ENCODE data around the gene AKR1B1.

The AKR1B1 gene

DNA sequence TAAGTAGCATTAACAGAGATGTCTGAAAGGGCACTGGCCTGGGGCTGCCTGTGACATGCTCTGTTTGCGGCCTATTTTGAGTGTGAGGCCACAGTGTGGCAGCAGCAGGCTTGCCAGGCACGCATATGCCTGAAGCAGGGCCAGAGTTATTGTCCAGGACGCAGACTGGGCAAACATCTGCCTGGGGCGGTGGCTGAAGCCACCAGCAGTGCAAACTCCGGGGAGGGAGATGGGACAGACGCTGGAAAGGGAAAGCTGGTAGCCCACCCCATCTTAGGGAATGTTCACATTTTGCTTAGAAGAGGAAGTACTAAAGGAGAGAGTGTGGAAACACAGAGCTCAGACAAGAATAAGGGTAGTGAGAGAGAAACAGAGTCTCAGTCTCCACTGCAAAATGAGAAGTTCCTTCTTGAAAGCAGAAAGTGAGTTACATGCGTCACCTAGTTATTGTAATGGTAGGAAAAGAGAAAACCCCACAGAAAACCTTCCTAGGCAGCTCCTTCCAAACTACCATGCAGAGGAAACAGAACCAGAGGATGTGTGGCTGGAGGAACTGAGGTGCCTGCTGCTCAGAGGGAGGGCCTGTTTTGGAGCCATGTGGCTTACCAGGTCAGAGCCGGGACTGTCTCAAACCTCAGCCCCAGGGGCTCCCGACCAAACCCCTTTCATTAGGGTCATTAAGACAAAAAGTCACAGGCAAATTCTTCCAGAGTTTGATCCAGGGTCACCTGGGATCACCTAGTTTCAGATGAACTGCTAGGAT lies 14.5 kb downstream of the AKR1B1 start:
- DNase-seq (ENCODE audit: low read depth in 3 of 3): no peak

DNA sequence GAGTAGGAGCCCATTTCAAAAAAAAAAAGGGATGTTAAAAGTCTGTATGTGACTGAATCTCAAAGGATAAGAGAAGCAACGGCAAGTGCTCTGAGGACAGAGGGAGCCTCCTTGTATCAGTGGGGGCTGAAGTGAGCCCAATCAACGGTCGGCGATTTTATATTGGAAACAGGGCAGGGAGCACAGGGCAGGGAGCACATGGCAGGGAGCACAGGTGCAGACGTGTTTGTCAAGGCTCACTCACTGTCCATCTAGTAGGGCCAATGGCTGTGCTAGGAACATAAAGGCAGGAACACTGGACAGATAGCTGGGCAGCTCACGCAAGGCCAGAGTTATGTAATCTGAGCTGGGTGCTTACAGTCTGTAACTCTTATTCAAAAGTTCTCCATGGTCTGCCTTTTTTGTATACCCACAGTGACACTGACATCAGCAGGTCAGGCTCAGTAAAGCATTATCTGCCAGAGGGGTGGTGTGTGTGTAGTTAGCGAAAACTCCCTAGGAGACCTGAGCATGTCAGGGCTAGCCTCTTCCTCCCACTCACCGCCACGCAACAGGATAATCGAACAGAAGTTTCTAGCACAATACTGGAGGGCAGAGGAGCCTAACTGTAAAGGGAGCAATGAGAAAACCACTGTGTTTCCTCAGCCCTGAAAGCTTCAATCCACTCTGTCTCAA lies 15.4 kb downstream of the AKR1B1 start:
- DNase-seq (ENCODE audit: low read depth in 3 of 3): no peak

DNA sequence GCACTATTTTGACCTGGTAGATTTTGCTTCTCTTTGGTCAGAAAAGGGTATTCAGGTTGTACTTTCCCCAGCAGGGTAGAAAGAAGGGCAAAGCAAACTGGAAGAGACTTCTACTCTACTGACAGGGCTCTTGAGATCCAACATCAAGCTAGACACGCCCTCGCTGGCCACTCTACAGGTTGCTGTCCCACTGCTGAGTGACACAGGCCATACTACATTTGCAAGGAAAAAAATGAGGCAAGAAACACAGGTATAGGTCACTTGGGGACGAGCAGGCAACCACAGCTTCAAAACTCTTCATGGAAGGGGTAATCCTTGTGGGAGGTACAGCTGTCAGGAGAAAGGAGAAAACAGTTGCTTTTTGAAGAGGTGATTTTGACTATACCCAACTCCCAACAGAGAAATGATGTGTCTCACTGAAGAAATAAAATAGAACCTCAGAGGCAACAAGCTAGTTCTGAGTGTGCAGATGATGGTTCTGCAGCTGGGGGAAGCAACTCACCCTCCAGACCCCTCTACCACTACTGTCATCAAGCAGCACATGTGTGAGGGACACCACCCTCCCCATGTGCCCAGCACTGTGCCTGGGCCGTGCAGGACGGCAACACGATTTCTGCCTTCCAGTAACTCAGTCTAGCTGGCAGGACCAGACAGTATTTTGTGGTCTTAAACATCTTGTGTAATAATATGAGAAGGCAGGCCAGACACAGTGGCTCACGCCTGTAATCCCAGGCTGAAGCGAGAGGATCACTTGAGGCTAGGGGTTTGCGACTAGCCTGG lies 16.3 kb downstream of the AKR1B1 start:
- DNase-seq (ENCODE audit: low read depth in 3 of 3): no peak

DNA sequence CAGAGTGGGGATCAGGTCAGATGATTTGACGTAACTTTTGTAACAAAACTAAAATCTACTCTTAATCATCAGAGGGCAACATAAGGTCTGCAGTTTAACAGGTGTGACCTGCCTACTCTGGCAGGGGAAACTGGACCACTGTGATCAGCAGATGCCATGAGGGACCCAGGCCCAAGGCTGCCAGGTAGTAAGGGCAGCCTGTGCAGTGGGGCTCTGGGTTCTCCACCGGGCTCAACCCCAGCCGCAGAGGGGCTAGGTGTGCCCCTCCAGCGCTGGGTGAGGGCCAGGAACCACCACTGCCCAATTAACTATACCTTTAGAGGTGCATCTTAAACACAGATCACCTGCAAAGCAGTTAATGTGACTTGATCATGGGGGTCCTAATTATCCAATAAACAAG lies 17.6 kb downstream of the AKR1B1 start:
- no peak for DNase-seq (ENCODE audit: low read depth in 3 of 3)

DNA sequence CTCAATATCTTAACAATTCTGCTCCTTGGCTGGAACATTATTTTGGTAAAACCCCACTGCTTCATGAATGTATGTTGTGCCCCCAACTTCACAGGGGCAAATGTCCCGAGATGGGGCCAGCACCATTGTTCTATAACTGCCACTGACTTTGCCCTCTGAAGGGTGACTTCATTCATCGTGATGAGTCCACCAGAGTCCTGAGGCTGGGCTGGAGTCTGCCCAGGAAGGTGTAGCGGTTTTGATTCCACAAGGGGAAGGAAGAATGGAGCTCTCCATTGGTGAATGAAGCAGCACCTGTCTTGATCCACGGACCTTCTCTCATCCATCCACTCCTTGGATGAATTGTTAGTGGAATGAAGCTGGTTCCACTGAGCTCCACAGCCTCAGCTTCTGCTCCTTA lies 18.4 kb downstream of the AKR1B1 start:
- DNase-seq (ENCODE audit: low read depth in 3 of 3): no peak

DNA sequence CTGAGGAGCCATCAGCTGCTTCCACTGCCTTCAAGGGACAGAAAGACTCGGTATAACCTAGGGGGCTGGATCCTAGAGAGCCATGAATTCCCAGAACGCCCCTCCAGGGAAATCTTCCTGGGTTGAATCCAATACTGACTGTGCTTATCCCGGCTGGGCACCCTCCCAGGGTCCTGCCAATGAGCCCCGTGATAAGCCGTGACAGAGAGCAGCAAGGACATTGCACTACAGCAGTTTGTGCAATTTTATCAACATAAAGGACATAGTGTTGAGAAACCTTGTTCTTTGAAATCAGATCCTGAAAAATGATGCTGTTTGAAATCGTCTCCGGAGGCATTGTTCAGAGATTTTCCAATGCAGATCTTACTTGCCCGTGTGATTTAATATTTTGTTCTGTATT lies 18.8 kb downstream of the AKR1B1 start:
- DNase-seq (ENCODE audit: low read depth in 3 of 3): no peak

DNA sequence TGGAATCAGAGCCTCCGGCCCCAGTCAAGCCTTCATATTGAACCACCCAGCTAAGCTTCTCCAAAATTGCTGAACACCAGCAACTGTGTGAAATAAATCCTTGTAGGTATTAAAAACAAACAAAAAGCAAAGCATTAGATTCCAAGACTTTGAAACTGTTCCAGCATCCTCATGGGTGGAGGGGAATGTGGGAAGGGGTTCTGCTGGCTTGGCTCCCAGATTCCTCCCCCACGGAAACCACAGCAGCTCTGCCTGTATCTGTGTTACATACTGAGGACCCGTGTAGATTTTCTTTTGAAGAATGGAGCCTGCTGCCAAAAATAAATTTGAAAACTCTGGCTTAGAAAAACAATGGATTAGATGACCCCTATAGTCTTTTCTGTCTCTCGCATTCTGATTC lies 20.0 kb downstream of the AKR1B1 start:
- no peak for DNase-seq (ENCODE audit: low read depth in 3 of 3)

DNA sequence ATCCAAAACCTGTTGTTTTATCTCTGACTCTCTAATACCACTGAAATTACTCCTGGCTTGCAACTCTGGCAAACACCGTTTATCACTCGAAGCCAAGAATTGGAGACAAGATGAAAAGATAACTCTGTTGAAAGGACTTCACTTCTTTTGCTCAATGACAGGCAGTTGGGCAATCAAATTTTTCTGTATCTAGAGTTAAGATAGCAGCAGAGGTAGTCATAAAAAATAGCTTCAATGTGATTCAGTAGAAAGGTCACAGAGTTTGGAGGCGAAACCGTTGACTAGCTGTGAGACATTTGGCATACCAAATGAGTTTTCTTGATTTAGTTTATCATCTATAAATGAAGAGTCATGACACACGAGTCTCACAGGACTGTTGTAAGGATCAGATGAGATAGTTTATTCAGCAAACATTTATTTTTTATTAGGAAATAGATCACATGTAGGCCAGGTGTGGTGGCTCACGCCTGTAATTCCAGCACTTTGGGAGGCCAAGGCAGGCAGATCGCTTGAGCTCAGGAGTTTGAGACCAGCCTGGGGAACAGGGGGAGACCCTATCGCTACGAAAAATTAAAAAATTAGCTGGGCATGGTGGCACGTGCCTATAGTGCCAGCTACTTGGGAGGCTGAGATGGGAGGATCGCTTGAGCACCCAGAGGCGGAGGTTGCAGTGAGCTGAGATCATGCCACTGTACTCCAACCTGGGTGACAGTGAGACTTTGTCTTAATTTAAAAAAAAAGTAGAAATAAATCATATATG lies 23.6 kb downstream of the AKR1B1 start:
- DNase-seq (ENCODE audit: low read depth in 3 of 3): no peak

DNA sequence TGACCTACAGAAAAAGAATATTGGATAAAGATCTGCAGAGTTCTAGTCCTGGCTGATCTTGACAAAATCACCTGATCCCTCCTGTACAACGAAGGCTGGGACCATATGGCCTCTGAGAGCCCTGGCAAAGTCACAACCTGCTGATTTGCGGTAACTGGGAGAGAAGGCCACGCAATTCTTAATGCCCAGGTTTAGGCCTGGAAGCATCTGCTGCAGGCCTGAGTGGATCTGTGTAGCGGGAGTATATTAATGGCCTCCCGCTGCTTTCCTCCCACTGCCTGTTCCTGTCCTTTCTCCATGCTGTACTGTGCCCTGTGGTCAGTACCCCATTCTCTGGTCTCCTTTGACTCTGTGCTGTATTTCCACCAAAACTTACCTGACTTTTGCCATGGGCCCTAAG lies 24.2 kb downstream of the AKR1B1 start:
- DNase-seq (ENCODE audit: low read depth in 3 of 3): no peak

DNA sequence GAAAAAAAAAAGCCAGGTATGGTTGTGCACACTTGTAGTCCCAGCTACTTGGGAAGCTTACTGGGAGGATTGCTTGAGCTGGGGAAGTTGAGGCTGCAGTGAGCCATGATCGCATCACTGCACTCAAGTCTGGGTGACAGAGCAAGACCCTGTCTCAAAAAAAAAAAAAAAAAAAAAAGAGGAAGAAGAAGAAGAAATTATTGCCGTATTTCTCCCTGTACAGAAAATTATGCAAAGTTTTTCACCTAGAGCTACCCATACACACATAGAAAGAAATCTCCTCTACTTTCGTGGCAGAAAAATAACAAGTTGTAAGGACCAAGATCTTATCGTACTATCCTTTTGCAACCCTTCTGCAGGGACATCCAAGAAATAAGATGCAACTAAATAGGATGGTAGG lies 25.5 kb downstream of the AKR1B1 start:
- no peak for DNase-seq (ENCODE audit: low read depth in 3 of 3)

DNA sequence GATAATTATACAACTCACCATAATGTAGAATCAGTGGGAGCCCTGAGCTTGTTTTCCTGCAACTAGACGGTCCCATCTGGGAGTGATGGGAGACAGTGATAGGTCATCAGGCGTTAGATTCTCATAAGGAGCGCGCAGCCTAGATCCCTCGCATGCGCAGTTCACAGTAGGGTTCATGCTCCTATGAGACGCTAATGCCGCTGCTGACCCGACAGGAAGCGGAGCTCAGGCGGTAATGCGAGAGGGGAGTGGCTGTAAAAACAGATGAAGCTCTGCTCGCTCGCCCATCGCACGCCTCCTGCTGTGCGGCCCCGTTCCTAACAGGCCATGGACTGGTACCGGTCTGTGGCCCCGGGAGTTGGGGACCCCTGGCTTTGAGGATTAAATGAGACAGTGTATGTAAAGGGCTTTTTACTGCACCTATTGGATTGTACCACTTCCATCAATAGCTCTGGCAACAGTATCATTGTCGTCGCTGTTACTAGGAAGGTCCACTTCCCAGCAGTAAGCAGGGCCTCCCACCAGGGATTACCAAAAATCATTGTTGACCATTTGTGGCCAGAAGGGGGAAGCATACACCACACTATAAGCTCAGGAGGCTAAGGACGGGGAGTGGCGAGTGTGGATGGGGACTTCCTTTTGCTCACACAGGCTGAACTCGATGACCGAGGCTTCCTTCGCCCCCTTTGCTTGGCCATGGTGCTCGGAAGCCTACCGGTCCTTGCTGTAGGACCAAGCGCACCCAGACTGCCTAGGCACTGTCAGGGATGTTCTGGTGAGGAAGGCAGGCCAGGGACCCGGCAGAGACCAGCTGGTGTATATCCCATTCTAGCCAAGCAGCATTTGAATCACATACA lies 26.4 kb downstream of the AKR1B1 start:
- DNase-seq (ENCODE audit: low read depth in 3 of 3): peak; percentile 33 to 48 (median 34)

DNA sequence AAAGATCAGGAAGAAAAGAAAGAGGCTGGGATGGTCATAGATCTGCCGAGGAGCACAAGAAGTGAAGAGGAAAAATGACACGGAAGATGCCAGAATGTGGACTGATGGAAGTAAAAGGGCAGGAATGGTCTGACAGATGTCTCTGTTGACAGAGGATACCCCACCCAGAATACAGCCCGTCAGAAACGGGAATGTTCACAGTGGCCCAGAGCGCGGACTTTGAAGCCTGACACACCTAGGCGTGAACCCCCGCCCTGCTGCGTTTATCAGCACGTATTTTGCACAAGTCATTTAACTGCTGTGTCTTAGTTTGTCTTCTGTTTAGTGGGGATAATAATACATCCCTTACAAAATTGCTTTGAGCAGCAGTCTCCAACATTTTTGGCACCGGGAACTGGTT lies 27.1 kb downstream of the AKR1B1 start:
- no peak for DNase-seq (ENCODE audit: low read depth in 3 of 3)

DNA sequence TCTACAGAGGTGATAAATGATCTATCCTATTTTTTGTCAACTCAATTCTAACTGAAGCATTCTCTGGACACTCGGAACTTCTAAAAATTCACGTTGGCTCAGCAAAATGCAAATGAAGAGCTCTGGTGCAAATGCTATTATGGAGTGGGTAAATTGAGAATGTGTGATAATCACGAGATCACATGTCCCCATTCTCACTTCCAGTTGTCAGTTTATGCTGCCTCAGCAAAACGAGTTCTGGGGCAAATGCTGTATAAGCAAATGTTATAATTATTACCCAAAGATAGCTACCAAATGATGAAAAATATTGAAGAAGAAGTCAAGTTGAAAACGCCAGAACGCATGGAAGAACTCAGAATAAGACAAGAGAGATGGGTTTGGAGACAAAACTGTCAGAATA lies 29.4 kb downstream of the AKR1B1 start:
- DNase-seq (ENCODE audit: low read depth in 3 of 3): no peak

DNA sequence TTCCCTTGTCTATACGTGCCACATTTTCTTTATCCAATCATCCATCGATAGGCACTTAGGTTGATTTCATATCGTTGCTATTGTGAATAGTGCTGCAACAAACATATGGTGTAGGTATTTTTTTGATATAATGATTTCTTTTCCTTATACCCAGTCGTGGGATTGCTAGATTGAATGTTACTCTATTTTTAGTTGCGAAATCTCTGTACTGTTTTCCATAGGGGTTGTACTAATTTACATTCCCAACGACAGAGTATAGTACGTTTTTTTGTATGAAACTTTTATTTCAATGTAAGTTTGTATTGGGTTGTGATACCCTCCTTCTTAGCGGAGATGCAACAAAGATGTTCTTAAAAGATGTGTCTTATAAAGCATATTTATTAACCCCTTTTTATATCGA lies 30.0 kb downstream of the AKR1B1 start:
- no peak for DNase-seq (ENCODE audit: low read depth in 3 of 3)

DNA sequence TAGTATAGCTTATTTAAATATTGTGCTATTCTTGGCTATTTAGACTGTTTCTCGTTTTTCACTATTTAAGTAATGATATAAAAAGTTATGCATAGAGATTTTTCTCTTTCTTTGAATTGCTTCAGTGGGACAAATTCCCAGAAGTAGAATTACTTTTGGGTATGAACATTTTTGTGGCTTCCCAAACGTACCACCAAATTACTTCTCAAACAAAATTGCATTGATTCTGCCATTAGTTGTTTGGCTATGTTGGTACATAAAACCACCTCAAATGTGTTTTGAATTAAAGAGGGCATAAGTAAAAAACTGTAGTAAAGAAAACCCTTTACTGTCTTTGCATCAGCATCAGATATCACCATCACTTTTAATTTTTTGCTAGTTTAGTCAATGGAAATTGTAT lies 31.0 kb downstream of the AKR1B1 start:
- no peak for DNase-seq (ENCODE audit: low read depth in 3 of 3)

DNA sequence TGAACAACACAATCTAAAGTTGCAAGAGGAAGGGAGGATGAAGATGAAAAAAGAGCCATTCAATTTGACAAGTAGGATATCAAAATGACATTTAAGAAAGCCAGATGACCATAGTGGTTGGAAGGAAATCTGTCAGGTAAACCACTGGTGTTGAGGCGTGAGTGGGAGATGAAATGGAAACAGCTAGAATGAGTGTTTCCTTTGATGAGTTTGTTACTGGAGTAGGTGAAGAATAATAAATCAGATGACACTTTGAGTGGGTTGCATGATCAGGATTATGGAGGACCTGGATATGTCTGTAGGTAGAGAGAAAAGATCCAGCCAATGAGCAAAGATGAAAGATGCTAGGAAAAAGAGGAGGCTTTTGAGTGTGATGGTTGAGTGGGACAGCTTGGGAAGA lies 33.1 kb downstream of the AKR1B1 start:
- DNase-seq (ENCODE audit: low read depth in 3 of 3): no peak

DNA sequence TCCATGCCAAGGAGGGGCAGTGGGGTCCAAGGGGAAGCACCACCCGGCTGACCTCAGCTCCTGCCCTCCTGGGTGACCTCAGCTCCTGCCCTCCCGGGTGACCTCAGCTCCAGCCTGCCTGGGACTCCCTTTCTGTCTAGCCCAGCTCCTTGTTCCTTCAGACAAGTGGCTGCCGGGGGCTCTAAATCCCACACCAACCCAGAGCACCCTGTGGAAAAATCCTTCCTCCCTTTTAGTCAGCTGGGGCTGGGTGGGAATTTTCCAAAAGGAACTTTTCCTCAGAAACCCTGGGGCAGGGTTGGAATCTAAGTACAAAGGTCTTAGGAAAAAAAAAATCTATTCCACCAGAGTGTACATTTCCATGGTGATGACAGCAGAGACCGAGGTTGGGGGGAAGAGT lies 36.3 kb downstream of the AKR1B1 start:
- DNase-seq (ENCODE audit: low read depth in 3 of 3): no peak

DNA sequence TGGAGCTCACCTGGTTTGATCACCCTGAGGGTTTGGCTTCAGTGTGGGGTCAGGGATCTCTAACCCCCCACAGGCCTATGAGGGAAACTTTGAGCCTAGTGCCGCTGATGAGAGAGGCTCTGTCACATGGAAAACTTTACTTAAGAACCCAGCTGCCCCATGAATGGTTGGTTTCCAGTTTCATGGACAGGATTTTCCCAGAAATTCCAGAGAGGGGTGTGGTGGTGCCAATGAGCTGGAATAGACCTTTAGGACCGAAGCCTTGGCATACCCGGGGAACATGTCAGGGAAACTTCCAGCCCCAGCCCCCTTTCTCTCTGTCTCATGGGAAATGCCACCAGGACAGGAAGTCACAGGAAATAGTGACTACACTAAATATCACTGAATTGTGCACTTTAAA lies 36.9 kb downstream of the AKR1B1 start:
- no peak for DNase-seq (ENCODE audit: low read depth in 3 of 3)

DNA sequence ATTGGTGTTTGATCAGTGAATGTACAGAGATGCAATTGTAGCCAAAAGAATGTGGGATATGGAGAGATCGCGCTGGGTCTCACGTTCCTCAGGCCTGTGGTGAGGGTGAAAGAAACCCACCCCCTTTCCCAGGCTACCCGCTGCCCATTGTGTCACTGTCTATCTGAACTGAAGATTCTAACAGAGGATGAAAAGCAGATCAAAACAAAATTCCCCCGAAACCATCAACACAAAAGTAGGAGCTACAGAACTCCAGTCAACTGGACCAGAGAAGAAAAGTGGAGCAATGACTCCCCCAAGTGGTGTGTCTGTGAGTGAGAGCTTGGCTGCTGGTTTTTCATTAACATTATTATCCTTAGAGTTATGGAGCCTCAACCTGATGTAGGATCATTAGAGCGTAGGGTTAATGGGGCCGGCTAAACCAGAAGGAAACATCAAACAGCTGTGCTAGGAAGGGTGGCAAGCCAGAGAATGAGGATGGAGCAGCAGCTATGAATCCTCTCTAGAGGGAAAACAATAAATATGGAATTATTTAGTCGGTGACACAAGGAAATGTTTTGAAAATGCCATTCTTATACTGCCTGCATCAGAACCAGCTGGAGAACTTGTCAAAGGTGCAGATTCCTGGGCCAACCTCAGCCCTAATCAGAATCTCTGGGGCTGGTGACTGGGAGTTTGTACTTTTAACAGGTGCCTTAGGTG lies 38.3 kb downstream of the AKR1B1 start:
- DNase-seq (ENCODE audit: low read depth in 3 of 3): no peak

DNA sequence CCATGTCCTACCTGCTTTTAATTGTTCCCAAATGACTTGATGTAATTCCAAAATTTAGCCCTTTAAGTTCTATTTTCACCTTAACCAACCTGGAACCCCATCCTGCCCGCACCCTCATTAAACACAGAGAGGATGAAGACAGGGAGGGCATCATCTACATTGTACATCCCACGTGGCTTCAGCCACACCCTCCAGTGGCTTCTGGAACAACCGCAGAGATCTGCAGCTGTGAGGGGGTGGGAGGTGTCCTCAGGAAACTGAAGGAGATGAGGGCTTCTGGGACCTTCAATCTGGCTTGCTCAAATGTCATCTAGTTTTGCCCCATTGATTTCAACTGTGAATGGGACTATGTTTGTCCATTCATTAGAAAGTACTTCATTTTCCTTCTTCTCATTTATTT lies 39.0 kb downstream of the AKR1B1 start:
- no peak for DNase-seq (ENCODE audit: low read depth in 3 of 3)

DNA sequence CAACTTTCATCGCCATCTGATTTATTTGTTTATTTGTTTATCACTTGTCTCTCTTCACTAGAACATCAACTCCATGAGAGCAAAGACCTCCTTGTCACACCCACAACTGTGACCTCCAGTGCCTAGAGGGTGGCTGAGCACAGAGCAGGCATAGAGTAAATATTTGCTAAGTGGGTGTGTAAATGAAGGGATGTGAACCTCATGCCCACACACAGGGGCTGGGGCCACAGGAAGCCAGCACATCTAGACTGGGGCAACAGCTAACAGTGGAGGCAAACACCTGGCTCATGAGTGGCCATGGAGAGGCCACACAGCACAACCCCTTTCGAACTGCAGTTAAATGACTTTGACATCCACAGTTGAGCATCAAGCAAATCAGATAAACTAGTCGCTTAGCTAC lies 39.8 kb downstream of the AKR1B1 start:
- no peak for DNase-seq (ENCODE audit: low read depth in 3 of 3)
